Nephron (organoid): ENCODE results near the gene RELN.

Experiments used
- H3K27ac Mint-ChIP-seq, 3 experiments: 2 replicates each; pipeline ENCODE4 v1.8.0; 2020; ENCODE audit warnings: mixed read lengths in 3 of 3, mild to moderate bottlenecking in 2 of 3, moderate library complexity in 1 of 3
- H3K27me3 Mint-ChIP-seq: 2 replicates; pipeline ENCODE4 v1.8.0; 2021; ENCODE audit warnings: low read depth, mild to moderate bottlenecking, moderate library complexity, mixed read lengths
- H3K36me3 Mint-ChIP-seq: 2 replicates; pipeline ENCODE4 v1.8.0; 2020; ENCODE audit warnings: low read depth, mixed read lengths
- H3K4me1 Mint-ChIP-seq: 2 replicates; pipeline ENCODE4 v1.8.0; 2020; ENCODE audit warnings: mixed read lengths
- H3K4me3 Mint-ChIP-seq, 3 experiments: 2 replicates each; pipeline ENCODE4 v1.8.0; 2020; ENCODE audit warnings: mild to moderate bottlenecking in 3 of 3, mixed read lengths in 3 of 3, moderate library complexity in 2 of 3
- H3K9me3 Mint-ChIP-seq: 2 replicates; pipeline ENCODE4 v1.8.0; 2020; ENCODE audit warnings: mixed read lengths
- TF ChIP-seq, protein P1 (sequence below), 3 experiments: fragments of 200-600 bp; sonication (generic); IDR thresholded peaks; one replicate each; pipeline ENCODE4 v1.5.0; 2021; ENCODE audit warnings: antibody characterized with exemption in 3 of 3; ENCODE audit not compliant: unreplicated experiment in 3 of 3

The RELN gene

DNA sequence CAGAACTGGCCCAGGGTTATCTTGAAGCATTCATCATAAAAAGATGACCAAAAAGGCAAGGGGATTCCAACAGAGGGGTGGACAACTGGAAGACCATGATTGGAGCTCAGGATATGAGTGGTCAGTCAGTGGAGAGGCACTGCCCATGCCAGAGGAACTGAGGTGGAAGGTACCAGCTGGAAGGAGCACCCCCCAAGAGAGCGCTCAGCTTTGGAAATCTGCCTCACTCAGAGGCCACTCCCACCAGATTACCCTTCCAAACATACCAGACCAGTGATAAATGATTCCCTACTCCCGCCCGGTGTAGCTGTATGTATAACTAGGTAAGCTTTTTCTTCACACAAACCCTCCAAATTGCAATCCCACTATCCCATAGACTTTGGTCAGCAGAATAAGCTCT is 286.5 kb downstream of the RELN start:
- H3K27me3 Mint-ChIP-seq: no peaks in the 10 kb centered on the region
- H3K4me3 Mint-ChIP-seq: no peak overlapping the region
- H3K27ac Mint-ChIP-seq: no peak overlapping the region
- H3K9me3 Mint-ChIP-seq: no peaks in the 10 kb centered on the region
- TF ChIP-seq, protein P1, sequence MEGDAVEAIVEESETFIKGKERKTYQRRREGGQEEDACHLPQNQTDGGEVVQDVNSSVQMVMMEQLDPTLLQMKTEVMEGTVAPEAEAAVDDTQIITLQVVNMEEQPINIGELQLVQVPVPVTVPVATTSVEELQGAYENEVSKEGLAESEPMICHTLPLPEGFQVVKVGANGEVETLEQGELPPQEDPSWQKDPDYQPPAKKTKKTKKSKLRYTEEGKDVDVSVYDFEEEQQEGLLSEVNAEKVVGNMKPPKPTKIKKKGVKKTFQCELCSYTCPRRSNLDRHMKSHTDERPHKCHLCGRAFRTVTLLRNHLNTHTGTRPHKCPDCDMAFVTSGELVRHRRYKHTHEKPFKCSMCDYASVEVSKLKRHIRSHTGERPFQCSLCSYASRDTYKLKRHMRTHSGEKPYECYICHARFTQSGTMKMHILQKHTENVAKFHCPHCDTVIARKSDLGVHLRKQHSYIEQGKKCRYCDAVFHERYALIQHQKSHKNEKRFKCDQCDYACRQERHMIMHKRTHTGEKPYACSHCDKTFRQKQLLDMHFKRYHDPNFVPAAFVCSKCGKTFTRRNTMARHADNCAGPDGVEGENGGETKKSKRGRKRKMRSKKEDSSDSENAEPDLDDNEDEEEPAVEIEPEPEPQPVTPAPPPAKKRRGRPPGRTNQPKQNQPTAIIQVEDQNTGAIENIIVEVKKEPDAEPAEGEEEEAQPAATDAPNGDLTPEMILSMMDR (IDR thresholded peaks at IDR 0.05; ENCODE audit: unreplicated experiment in 3 of 3): no peak
- no peaks in the 10 kb centered on the region for H3K36me3 Mint-ChIP-seq
- H3K4me1 Mint-ChIP-seq: no peaks in the 10 kb centered on the region

DNA sequence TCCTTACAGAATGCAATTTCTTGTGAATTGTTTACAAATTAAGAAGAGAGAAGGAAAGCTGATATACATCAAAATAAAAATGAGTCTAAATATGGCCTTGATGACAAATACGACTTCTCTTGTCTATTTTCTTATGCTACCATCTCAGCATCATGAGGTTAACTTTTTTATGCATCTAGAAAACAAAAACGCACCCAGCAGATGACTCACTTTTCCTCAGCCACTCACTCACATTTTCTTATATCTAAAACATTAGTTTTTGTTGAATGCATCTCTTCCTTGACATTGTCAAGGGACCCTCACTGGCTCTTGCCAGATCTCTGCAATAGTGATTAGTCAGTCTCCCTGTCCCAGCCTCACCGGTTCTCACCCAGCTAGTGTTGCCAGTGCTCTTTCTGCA is 287.0 kb downstream of the RELN start:
- H3K27me3 Mint-ChIP-seq: no peaks in the 10 kb centered on the region
- no peak overlapping the region for H3K27ac Mint-ChIP-seq
- no peaks in the 10 kb centered on the region for H3K4me1 Mint-ChIP-seq
- no peaks in the 10 kb centered on the region for H3K9me3 Mint-ChIP-seq
- no peak overlapping the region for H3K4me3 Mint-ChIP-seq
- TF ChIP-seq, protein P1 (IDR thresholded peaks at IDR 0.05; ENCODE audit: unreplicated experiment in 3 of 3): no peak
- no peaks in the 10 kb centered on the region for H3K36me3 Mint-ChIP-seq

DNA sequence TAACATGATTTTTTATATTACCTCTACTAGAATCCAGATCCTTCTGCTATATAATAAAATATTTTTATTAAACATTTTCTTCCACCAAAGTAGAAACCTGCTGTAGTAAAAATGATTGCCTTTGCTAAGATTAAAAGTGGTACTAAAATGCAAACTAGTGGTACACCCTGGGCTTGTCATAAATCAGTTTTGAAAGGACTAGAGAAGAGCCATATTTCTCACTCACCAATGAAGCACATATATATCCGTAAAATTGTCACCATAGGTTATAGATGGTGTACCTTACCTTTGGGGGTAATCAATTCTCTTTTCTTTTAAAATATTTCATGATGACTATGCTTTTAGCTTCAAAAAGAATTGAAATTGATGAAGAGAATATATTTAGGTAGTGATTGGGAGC is 290.4 kb downstream of the RELN start:
- TF ChIP-seq, protein P1 (IDR thresholded peaks at IDR 0.05; ENCODE audit: unreplicated experiment in 3 of 3): no peak
- H3K27ac Mint-ChIP-seq: no peak overlapping the region
- no peak overlapping the region for H3K4me3 Mint-ChIP-seq
- H3K36me3 Mint-ChIP-seq: no peaks in the 10 kb centered on the region
- no peaks in the 10 kb centered on the region for H3K9me3 Mint-ChIP-seq
- H3K27me3 Mint-ChIP-seq: no peaks in the 10 kb centered on the region
- H3K4me1 Mint-ChIP-seq: no peaks in the 10 kb centered on the region

DNA sequence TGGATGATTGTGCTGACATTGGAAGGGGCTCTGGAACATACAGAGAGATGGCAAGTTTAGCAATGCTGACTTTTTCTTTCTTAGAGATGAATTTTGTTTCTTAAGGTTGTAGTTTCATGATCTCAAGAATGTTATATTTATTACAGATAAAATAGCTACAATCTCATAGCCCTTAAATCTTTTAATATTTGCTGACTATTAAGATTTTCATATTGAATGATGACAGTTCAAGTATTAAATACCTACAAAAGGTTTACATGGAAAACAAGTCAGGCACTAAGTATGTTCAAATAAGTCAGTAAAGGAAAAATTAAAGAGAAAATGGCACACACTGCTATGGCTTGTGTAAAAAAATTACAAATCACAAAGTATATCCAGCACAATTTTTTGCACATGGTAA is 291.4 kb downstream of the RELN start:
- Mint-ChIP-seq H3K9me3 (no peaks in the 10 kb centered on the region), H3K27me3 (no peaks in the 10 kb centered on the region), H3K4me1 (no peaks in the 10 kb centered on the region), H3K36me3 (no peaks in the 10 kb centered on the region), H3K27ac (no peak overlapping the region), H3K4me3 (no peak overlapping the region)
- TF ChIP-seq, protein P1 (IDR thresholded peaks at IDR 0.05; ENCODE audit: unreplicated experiment in 3 of 3): no peak

DNA sequence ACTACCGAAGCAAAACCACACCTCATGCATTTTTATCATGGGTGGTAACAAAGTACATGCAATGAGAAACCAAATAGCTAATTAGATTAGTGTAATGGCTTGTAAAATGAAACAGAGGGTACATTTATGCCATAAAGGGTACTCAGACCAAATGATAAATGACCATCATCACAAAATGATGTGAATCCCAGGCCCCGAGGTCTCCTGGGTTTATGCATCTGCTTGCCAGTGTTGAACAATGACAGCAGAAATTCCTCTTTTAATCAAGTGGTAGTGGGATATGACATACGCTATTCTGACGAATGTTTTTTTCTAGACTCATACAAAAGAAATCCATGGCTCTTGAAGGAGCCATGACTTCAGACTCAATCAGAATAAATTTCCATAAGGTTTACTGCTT is 293.9 kb downstream of the RELN start:
- H3K4me3 Mint-ChIP-seq: no peak overlapping the region
- TF ChIP-seq, protein P1 (IDR thresholded peaks at IDR 0.05; ENCODE audit: unreplicated experiment in 3 of 3): no peak
- H3K9me3 Mint-ChIP-seq: no peaks in the 10 kb centered on the region
- H3K4me1 Mint-ChIP-seq: peaks cover 3% of the 10 kb centered on the region
- no peak overlapping the region for H3K27ac Mint-ChIP-seq
- H3K27me3 Mint-ChIP-seq: no peaks in the 10 kb centered on the region
- H3K36me3 Mint-ChIP-seq: no peaks in the 10 kb centered on the region

DNA sequence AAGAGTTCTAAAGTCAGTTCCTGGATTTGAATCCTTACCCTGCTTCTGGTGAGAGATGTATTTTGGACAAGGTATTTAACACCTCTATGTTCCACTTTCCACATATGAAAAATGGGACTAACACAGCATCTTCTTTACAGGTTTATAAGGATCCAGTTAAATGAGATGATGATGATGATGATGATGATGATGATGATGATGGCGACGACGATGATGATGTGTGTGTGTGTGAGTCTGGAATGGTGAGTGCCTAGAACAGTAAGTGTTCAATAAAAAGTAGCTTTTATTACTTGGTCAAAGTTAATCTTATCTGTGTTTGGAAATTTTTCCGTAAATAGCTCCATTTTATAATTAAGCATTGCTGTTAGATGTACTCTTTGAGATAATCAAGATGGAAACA is 295.2 kb downstream of the RELN start:
- Mint-ChIP-seq H3K4me3 (no peak overlapping the region), H3K36me3 (no peaks in the 10 kb centered on the region), H3K27me3 (no peaks in the 10 kb centered on the region), H3K27ac (no peak overlapping the region), H3K4me1 (peaks cover 15% of the 10 kb centered on the region), H3K9me3 (no peaks in the 10 kb centered on the region)
- TF ChIP-seq, protein P1 (IDR thresholded peaks at IDR 0.05; ENCODE audit: unreplicated experiment in 3 of 3): no peak
